Calu3 (cell line): Measurements from ENCODE around the gene ULK4. TPM values are rescaled to one million over a fixed set of nuclear protein-coding genes. Genes with fewer than 3 reads are reported as not detected.

Experiments used
- BruUV-seq: library from RNA; stranded (reverse); fragments of 400-500 nt; replicated peaks from 2 replicates; lab custom pipeline; 2021; lab: Mats Ljungman, UMichigan
- CTCF ChIA-PET: fragments of 300-600 bp; sonication (Branson Sonifier 250); formaldehyde crosslinking; loops from one replicate; lab custom pipeline; 2022; ENCODE audit warnings: antibody characterized with exemption; lab: Charles Lee
- DNase-seq: peaks from one replicate; pipeline ENCODE4 v3.0.0; 2022
- H3K27ac Mint-ChIP-seq: one replicate; pipeline ENCODE4 v1.8.0; 2022; ENCODE audit warnings: mixed read lengths; ENCODE audit not compliant: unreplicated experiment
- H3K27me3 Mint-ChIP-seq: one replicate; pipeline ENCODE4 v1.8.0; 2022; ENCODE audit warnings: mixed read lengths; ENCODE audit not compliant: unreplicated experiment
- H3K36me3 Mint-ChIP-seq: one replicate; pipeline ENCODE4 v1.8.0; 2022; ENCODE audit warnings: mild to moderate bottlenecking, moderate library complexity, mixed read lengths; ENCODE audit not compliant: insufficient read depth, unreplicated experiment
- H3K4me1 Mint-ChIP-seq: one replicate; pipeline ENCODE4 v1.8.0; 2022; ENCODE audit warnings: mild to moderate bottlenecking, low read depth, mixed read lengths; ENCODE audit not compliant: unreplicated experiment
- H3K4me3 Mint-ChIP-seq: one replicate; pipeline ENCODE4 v1.8.0; 2022; ENCODE audit warnings: mild to moderate bottlenecking, low read depth, moderate library complexity, mixed read lengths; ENCODE audit not compliant: unreplicated experiment
- H3K9me3 Mint-ChIP-seq: one replicate; pipeline ENCODE4 v1.8.0; 2022; ENCODE audit warnings: low read depth, mixed read lengths; ENCODE audit not compliant: unreplicated experiment
- intact Hi-C: fragments of 100-400 bp; cut with micrococcal nuclease; formaldehyde crosslinking; loops from one replicate; pipeline ENCODE4 v1.10.0; 2022; ENCODE audit not compliant: unreplicated experiment
- total RNA-seq: library from RNA; stranded (reverse); gene quantifications from 2 replicates; pipeline ENCODE4 v1.2.3, GENCODE V29; 2022
- TF ChIP-seq, protein P1 (sequence below): fragments of 200-600 bp; IDR thresholded peaks from one replicate; pipeline ENCODE4 v1.8.0; 2022; ENCODE audit warnings: antibody characterized with exemption; ENCODE audit not compliant: unreplicated experiment

ULK4 gene
- total RNA-seq, 1 experiment from 2014 or later: 8.7 TPM

DNA sequence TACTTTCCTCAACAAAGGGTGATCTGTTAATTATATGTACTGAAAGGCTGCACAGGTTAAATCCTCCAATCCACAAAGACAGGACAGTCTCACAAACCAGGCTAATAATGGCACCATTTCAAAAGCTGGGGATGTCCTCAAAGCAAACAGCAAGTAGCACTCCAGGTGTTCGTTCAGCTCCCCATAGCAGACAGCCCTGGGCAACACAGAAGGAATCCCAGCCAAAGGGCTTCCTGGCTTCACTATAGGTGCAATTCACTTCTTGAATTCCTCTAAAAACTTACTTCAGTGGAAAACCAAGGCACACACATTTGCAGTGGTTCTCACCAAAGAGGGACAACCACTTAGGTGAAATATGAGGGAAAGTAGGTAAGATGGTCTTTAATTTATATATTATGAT is 595.9 kb downstream of the ULK4 start:
- BruUV-seq: no TSS peak
- peaks cover 11% of the 10 kb centered on the region for H3K4me1 Mint-ChIP-seq
- H3K27me3 Mint-ChIP-seq: no peaks in the 10 kb centered on the region
- H3K27ac Mint-ChIP-seq: no peak overlapping the region
- H3K9me3 Mint-ChIP-seq: no peaks in the 10 kb centered on the region
- intact Hi-C loops: no loop called here
- TF ChIP-seq, protein P1, sequence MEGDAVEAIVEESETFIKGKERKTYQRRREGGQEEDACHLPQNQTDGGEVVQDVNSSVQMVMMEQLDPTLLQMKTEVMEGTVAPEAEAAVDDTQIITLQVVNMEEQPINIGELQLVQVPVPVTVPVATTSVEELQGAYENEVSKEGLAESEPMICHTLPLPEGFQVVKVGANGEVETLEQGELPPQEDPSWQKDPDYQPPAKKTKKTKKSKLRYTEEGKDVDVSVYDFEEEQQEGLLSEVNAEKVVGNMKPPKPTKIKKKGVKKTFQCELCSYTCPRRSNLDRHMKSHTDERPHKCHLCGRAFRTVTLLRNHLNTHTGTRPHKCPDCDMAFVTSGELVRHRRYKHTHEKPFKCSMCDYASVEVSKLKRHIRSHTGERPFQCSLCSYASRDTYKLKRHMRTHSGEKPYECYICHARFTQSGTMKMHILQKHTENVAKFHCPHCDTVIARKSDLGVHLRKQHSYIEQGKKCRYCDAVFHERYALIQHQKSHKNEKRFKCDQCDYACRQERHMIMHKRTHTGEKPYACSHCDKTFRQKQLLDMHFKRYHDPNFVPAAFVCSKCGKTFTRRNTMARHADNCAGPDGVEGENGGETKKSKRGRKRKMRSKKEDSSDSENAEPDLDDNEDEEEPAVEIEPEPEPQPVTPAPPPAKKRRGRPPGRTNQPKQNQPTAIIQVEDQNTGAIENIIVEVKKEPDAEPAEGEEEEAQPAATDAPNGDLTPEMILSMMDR: no peak
- H3K4me3 Mint-ChIP-seq: no peak overlapping the region
- DNase-seq: no peak
- CTCF ChIA-PET: no interaction called here
- H3K36me3 Mint-ChIP-seq: no peaks in the 10 kb centered on the region

- Mint-ChIP-seq H3K27me3 (no peaks in the 10 kb centered on the region), H3K9me3 (no peaks in the 10 kb centered on the region), H3K36me3 (no peaks in the 10 kb centered on the region), H3K27ac (no peak overlapping the region), H3K4me1 (peaks cover 11% of the 10 kb centered on the region), H3K4me3 (no peak overlapping the region)
- no peak for DNase-seq
- CTCF ChIA-PET: no interaction called here
- TF ChIP-seq, protein P1: no peak
- no TSS peak for BruUV-seq
- intact Hi-C loops: no loop called here
Measured at GRCh38 chr3:41364736-41365135, 597.2 kb downstream of the ULK4 start.

GRCh38 chr3:41363830-41364523 is 597.9 kb downstream of the ULK4 start:
- CTCF ChIA-PET: no interaction called here
- Mint-ChIP-seq H3K4me1 (peaks cover 11% of the 10 kb centered on the region), H3K36me3 (no peaks in the 10 kb centered on the region), H3K4me3 (no peak overlapping the region), H3K9me3 (no peaks in the 10 kb centered on the region), H3K27me3 (no peaks in the 10 kb centered on the region), H3K27ac (no peak overlapping the region)
- no TSS peak for BruUV-seq
- TF ChIP-seq, protein P1: no peak
- peak; percentile 17 for DNase-seq
- intact Hi-C loops: no loop called here

DNA sequence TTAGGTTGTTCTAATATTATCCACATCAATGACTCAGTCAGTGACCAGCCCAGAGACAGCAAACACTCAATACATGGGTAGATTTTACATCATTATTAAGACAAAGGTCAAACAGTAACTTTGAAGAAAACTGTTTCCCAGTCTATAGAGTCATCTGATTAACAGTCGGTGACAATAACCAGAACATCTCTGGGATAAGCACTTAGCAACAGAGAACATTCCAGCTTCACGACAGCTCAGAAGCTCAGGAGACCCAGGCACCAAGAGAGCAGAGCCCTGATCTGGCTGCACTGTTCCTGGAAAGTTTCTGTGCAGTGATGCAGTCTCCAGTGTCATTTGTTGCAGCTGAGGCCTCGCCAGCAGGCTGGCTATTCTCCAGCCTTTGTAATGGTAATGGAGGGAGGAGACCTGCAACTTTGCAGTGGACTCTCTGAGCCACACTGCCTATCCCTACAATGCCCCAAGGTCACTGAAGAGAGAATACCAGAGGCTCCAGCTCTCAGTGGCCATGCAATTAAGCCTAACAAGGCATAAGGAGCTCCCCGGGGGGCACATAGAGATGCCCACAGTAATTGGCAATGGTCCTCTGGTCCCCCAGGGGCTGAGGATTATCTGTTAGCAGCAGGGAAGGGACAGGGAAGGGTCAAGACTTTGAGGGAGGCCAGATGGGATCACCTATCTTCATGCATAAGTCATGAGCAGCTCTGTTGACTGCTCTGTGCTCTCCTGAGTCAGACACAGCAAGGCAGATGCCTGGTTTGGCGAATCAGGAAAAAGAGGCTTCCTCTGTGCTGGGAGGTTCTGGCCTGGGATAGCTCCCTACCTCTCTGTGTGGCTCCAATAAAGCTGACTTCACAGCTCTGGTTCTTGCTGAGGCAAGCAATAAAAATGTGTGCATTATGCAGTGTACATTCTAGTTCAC is 599.0 kb downstream of the ULK4 start:
- CTCF ChIA-PET: interaction anchor here (0.6 kb wide), 1 partner anchor 146 kb away, joined by 3 read pairs; no protein-coding TSS in a partner anchor
- TF ChIP-seq, protein P1: no peak
- intact Hi-C loops: no loop called here
- no peaks in the 10 kb centered on the region for H3K36me3 Mint-ChIP-seq
- peaks cover 11% of the 10 kb centered on the region for H3K4me1 Mint-ChIP-seq
- no peak overlapping the region for H3K27ac Mint-ChIP-seq
- H3K4me3 Mint-ChIP-seq: no peak overlapping the region
- no peaks in the 10 kb centered on the region for H3K27me3 Mint-ChIP-seq
- H3K9me3 Mint-ChIP-seq: no peaks in the 10 kb centered on the region
- no TSS peak for BruUV-seq
- DNase-seq: no peak
